ENCODE data around the gene HDDC2.

Gene HDDC2

DNA sequence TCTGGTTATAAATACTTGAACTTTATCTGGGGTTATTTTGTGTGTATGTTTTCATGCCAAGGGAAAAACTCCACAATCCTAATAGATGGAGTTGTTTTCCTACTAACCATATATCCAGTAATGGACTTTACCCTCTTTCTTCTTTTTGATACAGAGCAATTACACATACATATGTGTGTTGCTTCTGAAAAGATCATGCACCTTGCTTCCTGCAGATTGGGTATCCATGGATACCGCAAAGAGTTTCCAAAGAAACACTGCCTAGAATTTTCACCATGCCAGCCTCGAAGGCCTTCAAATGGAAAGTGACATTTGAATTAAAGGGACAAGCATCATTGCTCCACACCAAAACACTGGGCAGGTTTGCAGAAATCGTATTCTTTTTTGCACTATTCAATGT lies 26.8 kb downstream of the HDDC2 start:
- in situ Hi-C loops (cut with MboI; ENCODE audit: low pct_unique_long_range_greater_than_20kb, low sequenced_read_pairs), result no loop called here
- DNase-seq, result no peak

DNA sequence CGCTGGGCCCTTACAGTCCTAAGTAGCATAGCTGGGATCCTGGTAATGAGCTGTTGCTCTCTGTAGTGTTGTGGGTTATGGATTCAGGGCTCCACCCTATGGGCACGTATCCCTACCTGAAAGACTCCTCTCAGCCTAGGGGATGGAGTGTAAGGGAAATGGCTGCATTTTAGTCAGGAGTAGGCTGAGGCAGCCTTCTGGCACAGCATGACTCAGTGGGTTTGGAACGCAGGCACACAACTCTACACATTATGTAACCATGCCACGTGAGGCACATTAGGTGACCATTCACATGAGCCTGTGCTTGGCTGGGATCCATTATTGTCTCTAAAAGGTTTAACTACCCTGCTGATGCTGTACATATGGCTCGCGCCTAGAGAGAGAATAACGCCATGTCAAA lies 27.8 kb downstream of the HDDC2 start:
- in situ Hi-C loops (cut with MboI; ENCODE audit: low pct_unique_long_range_greater_than_20kb, low sequenced_read_pairs), result no loop called here
- no peak for DNase-seq

DNA sequence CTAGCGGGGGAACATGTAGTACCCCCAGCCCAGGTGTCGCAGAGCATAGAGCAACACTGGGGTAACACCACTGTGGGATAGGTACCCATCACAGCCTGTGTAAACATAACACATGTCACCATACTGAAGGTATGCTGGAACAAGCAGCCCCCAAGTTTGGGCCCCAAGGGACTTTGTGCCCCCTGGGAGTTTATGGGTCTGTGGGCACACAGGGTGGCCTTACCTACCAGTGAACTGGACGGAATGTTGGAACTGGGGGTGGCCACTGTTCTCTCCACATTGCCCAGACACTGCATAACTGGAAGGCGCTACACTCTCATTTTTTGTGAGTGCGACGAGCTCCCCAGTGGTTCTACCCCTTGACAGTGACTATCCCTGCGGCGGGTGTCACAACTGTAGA lies 28.5 kb downstream of the HDDC2 start:
- in situ Hi-C loops (cut with MboI; ENCODE audit: low pct_unique_long_range_greater_than_20kb, low sequenced_read_pairs), result no loop called here

DNA sequence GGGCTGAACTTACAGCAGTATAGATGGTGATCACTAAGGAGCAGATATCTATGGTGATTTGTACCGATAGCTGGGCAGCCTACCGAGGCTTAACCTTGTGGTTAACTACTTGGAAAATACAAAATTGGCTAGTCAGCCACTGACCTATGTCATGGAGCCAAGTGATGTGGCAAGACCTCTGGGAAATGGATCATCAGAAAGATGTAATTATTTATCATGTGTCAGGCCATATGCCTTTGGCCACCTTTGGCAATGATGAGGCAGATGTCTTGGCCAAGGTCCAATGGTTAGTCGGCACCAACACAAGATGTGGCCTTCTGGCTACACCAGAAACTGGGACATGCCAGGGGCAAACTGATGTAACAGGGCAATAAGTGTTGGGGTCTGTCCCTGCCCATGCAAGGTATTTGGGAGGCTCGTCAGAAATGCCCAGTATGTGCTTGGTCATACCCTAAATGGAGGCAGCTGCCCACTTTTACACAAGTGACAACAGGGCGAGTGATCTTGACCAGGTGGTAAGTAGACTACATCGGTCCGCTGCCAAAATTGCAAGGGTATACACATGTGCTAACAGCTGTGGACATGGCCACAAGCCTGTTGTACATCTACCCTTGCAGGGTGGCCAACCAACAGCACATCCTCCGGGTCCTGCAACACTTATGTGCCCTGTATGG lies 30.1 kb downstream of the HDDC2 start:
- in situ Hi-C loops (cut with MboI; ENCODE audit: low pct_unique_long_range_greater_than_20kb, low sequenced_read_pairs), result no loop called here

More for the DNA sequence above, 28.5 kb downstream of the HDDC2 start:
- no peak for DNase-seq

DNA sequence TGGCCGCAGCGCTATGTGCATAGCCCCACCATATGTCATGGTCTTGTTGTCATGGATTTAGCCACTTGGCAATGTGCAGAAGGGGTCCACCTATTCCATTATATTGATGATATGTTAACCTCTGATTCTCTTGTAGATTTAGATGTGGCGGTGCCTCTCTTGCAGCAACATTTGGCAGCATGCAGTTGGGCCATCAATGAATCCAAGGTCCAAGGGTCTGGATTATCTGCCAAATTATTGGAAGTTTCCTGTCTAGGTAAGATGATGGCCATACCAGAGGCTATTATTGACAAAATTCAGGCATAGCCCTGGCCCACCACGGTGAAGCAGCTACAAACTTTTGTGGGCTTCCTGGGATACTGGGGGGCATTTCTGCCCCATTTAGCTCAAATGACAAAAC lies 31.4 kb downstream of the HDDC2 start:
- no peak for DNase-seq
- in situ Hi-C loops (cut with MboI; ENCODE audit: low pct_unique_long_range_greater_than_20kb, low sequenced_read_pairs), result no loop called here

More for the DNA sequence above, 30.1 kb downstream of the HDDC2 start:
- no peak for DNase-seq

DNA sequence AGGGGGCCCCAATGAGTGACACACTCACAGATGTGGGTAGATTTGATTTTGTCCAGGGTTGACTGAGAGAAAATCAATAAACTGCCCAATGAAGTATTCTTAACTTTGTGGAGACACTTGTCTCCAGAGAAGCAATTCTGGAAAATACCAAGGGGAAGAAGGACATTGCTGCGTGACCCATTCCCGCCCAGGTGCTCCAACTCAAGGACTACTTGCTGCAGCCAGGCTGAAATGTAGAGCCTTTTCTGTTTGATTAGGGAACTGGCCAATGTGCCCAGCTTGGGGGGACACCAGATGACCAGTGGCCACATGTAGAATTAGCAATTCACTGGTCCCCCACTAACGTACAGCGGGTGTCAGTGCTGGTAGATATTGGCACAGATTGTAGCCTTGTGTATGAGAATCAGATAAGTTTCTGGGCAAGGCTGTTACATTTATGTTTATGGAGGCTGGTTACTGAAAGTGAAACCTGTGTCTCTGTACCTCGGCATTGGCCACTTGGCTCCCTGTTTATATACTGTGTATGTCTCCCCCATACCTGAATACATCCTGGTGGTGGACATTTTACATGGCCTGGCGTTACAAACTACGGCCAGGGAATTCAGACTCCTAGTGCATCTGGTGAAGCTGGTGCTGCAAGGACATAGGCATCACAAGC lies 32.3 kb downstream of the HDDC2 start:
- no peak for DNase-seq
- in situ Hi-C loops (cut with MboI; ENCODE audit: low pct_unique_long_range_greater_than_20kb, low sequenced_read_pairs), result no loop called here

DNA sequence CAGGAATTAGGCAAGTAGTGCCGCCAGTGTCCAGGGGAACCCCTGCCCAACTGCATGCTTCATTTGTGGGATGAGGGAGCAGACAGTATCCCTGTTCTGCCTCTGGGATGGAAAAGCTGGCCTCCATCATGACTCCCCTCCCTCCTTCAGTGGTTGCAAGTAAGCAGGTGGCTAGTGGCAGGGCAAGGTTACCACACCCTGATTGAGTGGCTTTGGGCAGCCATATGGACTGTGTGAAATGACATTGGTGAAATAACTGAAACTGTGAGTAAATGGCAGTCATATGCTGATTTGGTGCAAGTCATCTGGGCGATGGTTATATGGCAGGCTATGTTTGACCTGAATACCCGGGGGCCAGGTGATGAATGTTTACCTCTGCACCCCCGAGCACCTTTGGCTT lies 33.0 kb downstream of the HDDC2 start:
- in situ Hi-C loops (cut with MboI; ENCODE audit: low pct_unique_long_range_greater_than_20kb, low sequenced_read_pairs), result no loop called here
- DNase-seq, result no peak

DNA sequence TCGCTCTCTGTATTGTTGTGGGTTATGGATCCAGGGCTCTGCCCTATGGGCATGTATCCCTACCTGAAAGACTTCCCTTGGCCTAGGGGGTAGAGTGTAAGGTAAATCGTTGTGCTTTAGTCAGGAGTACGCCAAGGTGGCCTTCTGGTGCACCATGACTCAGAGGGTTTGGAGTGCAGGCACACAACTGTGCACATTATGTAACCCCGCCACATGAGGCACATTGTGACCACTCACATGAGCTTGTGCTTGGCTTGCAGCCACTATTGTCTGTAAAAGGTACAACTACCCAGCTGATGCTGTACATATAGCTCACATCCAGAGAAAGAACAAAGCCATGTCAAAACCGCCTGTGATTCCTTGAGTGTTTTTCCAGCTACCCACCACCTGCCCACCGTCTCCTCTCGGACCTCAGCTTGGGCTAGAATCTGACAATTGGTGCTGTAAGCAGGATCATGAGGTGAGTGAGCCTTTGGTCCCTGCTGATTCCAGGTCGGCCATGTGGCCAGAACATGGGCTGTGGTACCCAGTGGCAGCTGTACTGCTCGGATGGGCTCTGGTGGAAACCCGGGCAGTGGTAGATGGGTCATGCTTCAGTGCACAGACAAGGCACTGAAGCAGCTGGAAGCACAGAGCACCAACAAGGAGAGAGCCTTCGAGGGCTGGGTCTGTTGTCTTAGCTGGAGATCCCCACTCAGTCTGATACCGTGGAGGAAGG lies 33.8 kb downstream of the HDDC2 start:
- in situ Hi-C loops (cut with MboI; ENCODE audit: low pct_unique_long_range_greater_than_20kb, low sequenced_read_pairs), result no loop called here
- no peak for DNase-seq

DNA sequence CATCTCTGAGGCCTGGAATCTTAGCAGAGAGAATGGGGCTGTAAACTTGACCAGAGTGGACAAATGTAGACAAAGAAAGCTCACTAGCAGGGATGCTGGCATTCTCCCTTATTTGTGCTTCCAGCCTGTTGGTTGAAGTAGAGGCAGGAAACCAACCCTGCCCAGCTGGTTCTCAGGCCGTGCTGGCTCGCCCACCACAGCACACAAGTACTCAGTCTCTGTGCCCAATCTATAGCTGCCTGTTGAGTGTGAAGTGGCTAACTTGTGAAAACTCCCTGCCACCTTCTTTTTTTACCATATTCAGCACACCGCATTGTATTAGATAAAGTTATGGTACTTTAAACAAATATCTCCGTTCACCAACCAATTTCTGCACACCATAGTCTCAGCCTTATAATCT lies 37.3 kb downstream of the HDDC2 start:
- in situ Hi-C loops (cut with MboI; ENCODE audit: low pct_unique_long_range_greater_than_20kb, low sequenced_read_pairs), result no loop called here
- no peak for DNase-seq

DNA sequence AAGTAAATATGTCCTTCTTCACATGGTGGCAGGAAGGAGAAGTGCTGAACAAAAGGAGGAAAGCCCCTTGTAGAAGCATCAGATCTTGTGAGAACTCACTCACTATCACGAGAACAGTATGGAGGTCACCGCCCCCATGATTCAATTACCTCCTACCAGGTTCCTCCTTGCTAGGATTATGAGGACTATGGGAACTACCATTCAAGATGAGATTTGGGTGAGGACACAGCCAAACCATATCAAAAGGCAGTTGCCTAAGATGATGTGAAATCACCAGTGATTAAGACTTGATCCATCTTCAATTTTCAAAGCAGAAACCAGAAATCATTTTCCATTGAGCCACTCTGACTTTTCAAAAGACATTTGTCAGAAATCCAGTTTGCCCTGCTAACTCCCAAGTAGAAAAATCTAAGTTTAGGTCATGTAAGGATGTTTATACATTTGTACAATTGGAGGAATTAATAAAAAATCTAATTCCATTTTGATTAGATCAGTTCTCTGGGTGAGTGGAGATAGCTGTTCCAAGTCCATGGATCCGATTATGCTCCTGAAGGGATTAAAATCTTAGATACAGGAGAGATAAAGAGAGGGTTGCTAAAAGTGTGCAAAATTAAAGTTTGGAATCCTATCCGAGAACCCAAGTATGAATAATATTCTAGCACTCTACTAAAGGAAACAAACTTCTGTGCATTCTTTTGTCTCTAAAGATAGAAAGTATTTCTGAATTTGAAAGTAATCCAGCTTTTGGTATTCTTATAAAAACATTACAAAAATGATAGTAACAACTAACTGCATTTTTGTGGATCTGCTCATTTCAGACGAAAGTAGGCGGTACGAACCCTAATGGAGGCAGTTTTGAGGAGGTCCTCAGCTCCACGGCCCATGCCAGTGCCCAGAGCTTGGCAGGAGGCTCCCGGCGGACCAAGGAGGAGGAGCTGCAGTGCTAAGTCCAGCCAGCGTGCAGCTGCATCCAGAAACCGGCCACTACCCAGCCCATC lies 39.5 kb downstream of the HDDC2 start:
- in situ Hi-C loops (cut with MboI; ENCODE audit: low pct_unique_long_range_greater_than_20kb, low sequenced_read_pairs), result no loop called here
- DNase-seq, result peak; percentile 29

DNA sequence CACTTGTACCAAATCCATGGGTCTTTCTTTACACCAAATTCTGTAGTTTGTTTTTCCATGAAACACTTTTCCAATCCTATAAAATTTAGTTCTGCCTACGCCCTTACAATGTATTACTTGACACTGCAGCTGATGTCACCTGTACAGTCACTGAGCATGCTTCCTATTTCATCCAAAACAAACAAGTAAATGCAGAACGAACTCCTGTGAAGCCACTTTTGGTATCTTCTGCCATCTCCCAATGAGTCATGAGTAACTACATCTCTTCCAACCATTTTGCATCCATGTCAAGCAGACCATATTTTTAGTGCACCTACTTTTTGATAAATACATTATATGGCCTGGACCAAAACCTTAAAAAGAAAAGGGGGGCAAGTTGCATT lies 42.4 kb downstream of the HDDC2 start:
- DNase-seq, result no peak
- in situ Hi-C loops (cut with MboI; ENCODE audit: low pct_unique_long_range_greater_than_20kb, low sequenced_read_pairs), result no loop called here

DNA sequence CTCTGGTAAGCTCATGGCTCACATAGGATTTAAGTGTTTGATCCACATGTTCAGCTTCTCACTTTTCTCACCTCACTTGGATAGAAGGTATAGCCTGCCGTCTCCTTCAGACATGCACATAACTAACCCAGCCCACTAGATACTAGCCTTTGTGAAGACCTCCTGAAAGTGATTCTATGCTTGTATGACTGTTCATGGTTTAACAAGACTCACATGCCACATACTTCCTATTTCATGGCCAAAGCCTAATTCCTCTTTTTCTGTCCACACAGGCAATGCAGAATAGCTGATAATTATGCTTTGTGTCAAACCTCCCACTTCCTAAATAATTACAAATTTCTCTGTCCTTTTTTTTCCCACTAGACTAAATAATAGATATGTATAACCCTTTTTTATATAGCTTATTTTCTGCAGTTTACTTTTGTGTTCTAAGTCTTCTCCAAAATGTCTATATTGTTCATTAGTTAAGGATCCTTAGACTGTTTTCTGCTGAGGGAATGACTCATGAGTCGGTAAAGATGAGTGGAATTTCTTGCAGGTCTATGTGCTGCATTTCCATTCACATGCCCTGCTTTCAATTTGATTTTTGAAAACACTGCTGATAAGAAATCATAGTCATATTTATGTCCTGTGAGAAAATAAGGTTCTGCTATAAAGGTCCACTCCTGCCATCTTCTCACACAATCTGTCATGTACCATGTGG lies 43.0 kb downstream of the HDDC2 start:
- DNase-seq, result peak; percentile 70
- in situ Hi-C loops (cut with MboI; ENCODE audit: low pct_unique_long_range_greater_than_20kb, low sequenced_read_pairs), result no loop called here

DNA sequence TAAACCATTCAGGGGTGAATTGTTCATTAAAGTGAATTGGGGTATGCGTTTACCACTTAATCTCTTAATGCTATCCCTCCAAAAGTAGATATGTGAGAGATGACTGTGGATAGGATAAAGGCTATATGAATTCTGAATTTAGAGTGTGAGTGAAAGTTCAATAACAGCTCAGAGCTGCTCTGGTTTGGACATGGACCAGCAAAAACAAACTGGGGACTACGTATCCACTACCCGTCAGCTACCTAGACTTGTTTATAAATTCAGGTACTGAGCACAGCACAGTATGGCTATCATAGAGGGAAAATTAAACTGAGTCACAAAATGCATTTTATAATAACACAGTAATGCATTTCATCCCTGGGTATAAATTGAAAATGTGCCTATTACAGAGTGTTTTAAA lies 44.4 kb downstream of the HDDC2 start:
- in situ Hi-C loops (cut with MboI; ENCODE audit: low pct_unique_long_range_greater_than_20kb, low sequenced_read_pairs), result no loop called here
- DNase-seq, result no peak

DNA sequence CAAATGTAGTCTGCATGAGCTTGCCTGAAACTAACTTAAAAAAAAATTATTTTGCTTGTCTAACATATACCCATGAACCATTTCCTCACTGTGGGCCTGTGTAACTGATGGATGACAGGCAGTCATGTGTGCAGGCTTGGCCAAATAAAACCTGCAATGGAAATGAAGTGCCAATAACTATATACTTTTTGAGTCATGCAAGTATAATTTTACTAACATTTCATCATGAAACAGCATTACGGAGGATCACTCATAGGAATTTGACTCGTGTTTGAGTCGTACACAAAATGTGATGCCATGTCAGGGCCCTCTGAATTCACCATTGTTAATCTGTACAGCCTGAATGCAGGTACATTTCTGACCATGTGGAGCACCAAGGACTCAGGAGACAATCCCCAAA lies 46.6 kb downstream of the HDDC2 start:
- in situ Hi-C loops (cut with MboI; ENCODE audit: low pct_unique_long_range_greater_than_20kb, low sequenced_read_pairs), result no loop called here
- no peak for DNase-seq

DNA sequence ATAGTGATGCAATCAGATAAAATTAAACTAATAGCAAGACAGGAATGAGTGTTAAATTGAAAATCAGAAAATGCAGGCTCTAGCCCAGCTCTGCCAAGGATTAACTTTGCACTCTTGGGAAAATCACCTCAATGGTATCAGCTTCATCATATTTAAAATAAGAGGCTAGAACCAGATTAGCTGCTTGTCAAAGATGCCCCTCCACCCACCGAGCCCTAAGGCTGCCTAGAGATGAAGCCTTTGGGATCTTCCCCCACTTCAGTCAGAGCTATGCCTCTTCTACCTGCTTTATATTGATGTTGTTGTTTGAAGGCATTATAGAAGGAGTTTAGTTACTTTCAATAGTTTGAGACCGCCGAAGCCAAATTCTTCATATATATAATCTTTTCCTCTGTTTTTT lies 47.4 kb downstream of the HDDC2 start:
- no peak for DNase-seq
- in situ Hi-C loops (cut with MboI; ENCODE audit: low pct_unique_long_range_greater_than_20kb, low sequenced_read_pairs), result no loop called here

DNA sequence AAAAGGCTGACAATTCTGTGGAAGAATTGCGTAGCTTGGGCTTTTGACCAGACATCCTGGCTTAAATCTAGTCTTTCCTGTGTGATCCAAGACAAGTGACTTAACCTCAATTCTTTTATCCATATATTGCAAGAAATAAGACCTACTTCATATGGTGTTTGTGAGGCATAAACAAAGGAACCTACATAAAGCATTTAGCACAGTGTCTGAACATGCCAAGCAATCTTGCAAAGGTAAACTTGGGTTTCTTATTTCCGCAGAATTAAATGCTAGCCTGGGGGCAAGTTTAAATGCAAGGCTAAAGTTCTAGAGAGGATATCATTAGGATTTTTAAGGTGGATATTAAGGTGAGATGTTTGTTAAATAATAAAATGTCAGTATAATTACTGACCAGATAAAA lies 47.9 kb downstream of the HDDC2 start:
- in situ Hi-C loops (cut with MboI; ENCODE audit: low pct_unique_long_range_greater_than_20kb, low sequenced_read_pairs), result no loop called here

DNA sequence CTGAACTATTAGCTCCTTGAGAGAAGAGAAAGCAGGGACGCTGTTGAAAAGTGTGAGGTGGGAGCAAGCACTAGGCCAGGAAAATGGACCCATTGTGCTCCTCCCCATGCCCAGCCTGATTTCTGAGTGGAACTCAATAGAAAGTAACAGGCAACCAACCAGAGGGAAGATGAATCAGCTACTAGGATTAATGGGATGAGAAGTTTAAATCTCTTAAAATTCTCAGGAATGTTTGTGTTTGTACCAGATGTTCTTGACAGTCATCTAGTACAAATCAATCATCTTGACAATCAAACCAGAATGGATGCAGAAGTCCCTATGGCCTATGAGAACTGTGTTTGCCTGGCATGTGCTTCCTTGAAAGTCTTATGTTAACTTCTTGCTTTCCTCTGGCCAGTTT lies 48.9 kb downstream of the HDDC2 start:
- DNase-seq, result no peak
- in situ Hi-C loops (cut with MboI; ENCODE audit: low pct_unique_long_range_greater_than_20kb, low sequenced_read_pairs), result no loop called here

More for the DNA sequence above, 47.9 kb downstream of the HDDC2 start:
- no peak for DNase-seq

DNA sequence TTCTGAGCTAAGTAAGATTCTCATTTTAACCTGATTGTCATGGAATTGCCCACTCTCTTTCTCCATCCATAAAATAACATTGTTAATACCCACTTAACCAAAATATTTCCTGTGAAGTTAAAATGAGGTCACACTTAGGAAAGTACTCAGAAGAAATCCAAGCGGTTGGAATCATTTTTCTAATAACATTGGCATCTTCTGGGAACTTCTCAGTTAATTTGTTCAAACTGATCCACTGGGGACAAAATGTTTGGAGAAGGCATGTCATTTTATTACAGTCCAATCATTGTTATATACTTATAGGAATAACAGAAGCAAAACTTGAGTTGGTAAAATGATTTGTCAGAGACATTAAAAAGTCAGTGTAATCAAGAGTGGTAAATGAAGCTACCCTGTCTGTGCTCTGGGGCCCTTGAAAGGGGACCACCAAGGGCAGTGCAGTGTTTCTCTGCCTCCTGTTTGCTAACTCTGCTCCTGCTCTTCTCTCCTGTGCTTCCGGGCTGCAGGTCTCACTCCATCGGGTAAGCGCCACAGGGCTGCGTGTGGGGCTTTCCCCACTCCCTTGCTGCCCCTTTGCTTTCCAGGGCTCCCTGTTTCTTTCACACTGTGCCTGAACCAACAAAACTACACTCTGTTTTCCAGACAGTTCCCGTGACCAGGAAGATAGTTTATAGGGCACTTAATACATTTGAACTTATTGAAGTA lies 50.1 kb downstream of the HDDC2 start:
- in situ Hi-C loops (cut with MboI; ENCODE audit: low pct_unique_long_range_greater_than_20kb, low sequenced_read_pairs), result no loop called here
- no peak for DNase-seq
